HT1080 (cell line): ENCODE data around the gene ZRANB3. TPM values are rescaled to one million over a fixed set of nuclear protein-coding genes. Genes with fewer than 3 reads are reported as not detected.
"Not testable (repeated sequence)": the region's sequence is repeated elsewhere in the genome, so short reads cannot be mapped to it uniquely, and the experiment has no call there.

Experiments
- DNase-seq: peaks from one replicate; pipeline ENCODE4 v3.0.0-alpha.2; 2015; ENCODE audit warnings: low read depth
- total RNA-seq: library from RNA; depleted of rRNA; stranded (reverse); fragments of >200 nt; shearing (Covaris generic); gene quantifications from 2 replicates; pipeline ENCODE4 v1.2.3, GENCODE V29; 2014

The ZRANB3 gene
- total RNA-seq, 1 experiment from 2014 or later = 9.0 TPM

DNA sequence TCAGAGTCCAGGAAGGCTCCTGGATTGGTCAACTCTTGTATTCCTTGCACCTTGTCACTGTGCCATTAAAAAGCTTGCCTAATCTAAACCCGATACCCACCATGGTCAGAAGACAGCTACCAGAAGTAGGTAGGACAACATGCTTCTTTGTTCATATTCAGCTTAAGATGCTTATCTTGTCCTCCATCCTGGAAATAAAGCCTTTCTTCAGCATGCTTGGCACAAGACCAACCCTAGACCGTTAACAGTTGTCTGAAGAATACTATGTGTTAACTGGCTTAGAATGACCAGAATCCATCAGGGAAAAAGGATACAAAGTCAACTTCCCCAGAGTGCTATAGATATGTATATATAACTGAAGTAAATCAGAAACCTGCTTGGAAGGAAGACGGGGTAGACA, 193.9 kb downstream of the ZRANB3 start:
- no peak for DNase-seq

DNA sequence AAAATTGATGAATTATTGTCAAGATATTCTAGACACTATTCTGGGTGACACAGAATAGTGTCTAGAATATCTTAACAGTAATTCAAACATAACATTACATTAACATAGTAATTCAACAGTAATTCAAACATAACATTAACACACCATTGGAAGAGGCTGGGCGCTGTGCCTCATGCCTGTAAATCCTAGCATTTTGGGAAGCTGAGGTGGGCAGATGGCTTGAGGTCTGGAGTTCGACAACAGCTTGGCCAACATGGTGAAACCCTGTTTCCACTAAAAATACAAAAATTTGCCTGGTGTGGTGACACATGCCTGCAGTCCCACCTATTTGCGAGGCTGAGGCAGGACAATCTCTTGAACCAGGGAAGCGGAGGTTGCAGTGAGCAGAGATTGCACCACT, 195.8 kb downstream of the ZRANB3 start:
- no peak for DNase-seq

DNA sequence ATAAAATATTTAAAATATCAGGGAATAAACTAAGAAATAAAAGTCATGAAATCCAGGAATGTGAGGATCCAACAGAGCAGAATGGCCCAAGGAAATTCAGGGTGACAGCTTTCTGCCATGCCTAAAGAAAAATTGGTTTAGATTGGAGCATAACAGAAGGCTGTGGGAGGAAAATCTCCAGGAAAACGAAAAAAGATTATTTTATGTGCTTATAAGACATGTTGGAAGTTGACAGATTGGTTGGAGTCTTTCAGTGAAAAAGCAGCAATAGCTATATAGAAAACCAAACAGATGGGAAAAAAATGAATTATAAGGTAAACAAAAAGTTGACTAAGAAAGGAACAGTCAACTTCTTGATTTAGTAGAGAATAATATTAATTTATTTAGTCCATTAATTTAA, 203.9 kb downstream of the ZRANB3 start:
- DNase-seq = no peak

DNA sequence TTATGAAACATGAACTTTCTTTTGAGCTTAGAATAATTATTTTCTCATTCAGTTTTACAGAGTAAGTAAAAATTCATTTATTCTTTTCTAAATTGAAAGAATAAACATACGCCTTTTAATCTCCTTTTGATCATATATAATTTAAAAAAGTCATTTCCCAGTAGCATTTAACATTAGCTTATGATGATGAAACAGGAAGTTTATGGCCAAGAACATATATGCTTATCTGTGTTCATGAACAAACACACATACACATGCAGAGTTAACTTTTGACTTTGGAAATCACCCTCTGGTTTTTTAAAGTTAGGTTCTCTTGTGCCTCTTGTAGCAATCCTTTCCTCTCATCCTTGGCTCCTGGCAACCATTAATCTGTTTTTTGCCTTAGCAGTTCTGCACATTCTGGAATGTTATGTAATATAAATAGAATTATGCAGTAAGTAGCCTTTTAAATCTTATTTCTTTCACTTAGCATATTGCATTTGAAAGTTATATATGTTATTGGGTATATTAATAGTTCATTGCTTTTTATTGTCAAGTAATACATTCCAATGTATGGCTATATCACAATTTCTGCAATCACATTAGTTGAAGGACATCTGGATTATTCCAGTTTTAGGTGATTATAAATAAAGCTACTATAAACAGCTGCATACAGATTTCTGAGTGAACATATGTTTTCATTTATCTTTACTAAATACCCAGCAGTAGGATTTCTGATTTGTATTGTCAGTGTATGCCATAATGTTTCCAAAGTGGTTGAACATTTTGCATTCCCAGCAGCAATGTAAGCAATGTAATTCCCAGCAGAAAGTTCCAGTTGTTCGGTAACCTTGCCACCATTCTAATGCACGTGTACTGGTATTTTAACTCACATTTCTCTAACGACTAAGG, 210.3 kb downstream of the ZRANB3 start:
- no peak for DNase-seq

DNA sequence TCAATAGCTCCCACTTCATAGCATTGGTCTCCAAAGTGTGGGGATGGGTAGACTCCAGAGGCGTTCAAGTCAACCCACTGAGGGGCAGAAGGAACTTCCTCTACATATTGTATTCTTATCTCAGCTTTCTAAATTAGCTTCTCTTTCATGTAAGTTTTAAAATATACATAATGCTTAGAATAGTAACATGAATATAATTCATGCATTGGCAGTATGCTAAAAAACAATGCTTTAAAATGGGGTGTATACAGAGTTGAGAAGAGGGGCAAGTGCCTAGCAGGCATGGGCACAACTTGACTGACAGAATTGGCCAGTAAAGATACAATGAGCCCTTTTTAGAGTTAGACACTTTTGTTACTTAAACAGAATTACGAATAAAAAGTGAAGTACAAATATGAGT, 212.2 kb downstream of the ZRANB3 start:
- no peak for DNase-seq

DNA sequence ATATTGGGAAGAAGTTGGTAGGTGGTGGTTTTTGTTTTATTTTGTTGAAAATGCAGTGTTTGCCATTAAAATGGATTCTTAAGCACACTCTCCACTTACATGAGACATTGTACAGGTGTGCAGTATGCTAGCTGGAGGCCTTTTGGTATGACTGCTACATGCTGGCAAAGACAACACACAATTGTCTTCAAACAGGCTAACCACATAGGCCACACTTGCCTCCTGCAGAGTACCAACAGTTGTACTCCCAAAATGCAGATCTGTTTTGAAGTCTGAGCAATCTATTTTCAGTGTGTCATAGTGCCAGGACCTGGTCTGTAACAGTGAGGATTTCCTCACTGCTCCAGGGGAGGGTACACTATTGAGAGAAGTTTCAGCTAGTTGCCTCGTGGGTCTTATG, 213.6 kb downstream of the ZRANB3 start:
- no peak for DNase-seq

DNA sequence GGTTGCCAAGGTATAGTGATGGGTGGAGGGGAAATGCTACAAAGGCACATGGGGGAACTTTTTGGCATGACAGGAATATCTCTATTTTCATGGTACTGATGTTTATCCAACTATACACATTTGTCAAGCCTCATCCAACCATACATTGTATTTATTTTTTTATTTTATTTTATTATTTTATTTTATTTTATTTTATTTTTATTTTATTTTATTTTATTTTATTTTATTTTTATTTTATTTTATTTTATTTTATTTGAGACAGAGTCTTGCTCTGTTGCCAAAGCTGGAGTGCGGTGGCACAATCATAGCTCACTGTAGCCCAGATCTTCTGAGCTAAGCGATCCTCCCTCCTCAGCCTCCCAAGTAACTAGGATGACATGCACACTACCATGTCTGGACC, 219.1 kb downstream of the ZRANB3 start:
- no peak for DNase-seq

DNA sequence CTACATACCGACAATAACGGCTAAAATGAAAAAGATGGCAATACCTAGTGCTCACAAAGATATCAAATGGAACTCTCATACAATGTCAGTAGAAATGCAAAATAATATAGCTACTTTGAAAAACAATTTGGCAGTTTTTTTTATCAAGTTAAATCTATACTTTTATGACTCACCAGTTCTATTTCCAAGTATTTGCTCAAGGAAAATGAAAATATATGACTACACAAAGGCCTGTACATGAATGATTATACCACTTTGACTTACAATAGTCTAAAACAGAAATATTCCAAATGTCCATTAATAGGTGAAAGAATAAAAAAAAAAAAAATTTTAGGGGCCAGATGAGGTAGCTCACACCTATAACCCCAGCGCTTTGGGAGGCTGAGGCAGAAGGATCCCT, 219.8 kb downstream of the ZRANB3 start:
- DNase-seq = no peak

DNA sequence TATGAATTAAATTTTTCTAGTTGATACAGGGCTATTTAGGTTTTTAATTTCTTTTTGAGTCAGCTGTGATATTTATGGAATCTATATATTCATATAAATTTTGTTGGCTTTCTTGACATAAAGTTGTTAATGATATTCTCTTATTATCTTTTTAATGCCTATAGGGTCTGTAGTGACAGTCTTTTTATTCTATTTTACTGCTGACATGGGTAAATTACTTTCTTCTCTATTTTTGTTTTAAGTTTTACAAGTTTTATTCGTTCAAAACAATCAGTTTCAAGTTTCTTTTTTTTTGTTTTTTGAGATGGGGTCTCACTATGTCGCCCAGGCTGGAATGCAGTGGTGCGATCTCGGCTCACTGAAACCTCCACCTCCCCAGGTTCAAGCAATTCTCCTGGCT, 226.3 kb downstream of the ZRANB3 start:
- no peak for DNase-seq

DNA sequence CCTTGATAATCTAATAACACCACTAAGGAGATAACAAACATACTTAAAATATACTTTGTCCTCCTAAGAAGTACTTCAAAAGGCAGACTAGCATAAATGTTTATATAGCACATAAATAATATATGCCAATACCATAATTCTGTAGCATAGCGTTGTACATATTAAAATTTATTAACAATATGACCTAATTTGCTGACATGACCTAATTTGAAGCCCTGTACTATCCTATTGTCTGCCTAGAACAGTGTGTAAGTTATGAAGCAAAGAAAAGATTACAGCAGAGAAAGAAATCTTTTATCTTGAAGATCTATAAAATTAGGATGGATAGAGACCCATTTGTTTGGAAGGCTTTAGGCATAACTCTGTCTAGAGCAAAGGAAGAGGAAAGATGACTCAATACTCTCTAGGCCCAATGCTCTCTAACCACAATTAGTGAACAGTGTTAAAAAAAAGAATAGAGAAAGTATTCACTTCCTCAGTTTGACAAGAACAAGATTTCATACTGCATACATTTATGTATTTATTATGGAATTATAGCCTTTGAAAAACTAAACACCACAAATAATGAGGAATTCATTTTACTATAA, 231.3 kb downstream of the ZRANB3 start:
- peak; percentile 71 for DNase-seq

DNA sequence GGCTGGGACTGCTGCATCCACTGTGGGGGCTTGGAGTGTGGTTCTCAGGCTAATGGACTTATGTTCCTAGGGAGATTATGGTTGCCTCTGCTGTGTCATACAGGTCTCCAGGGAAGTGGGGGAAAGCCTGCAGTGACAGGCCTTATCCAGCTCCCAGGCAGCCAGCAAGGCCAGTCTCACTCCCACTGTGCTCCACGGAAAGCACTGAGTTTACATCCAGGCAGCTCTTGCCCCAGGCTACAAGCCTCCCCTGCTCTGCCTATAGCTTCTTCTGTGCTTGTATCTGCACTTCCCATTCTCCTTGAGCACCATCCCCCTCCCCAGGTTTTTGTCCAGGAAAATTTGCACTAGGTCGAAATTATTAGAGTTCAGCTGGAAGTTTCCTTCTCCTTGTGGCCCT, 231.9 kb downstream of the ZRANB3 start:
- DNase-seq = peak; percentile 2

DNA sequence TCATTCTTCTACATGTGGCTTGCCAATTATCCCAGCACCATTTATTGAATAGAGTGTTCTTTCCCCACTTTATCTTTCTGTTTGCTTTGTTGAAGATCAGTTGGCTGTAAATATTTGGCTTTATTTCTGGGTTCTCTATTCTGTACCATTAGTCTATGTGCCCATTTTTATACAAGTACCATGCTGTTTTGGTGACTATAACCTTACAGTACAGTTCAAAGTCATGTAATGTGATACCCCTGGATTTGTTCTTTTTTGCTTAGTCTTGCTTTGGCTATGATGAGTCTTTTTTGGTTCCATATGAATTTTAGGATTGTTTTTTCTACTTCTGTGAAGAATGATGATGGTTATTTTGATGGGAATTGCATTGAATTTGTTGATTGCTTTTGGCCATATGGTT, 243.9 kb downstream of the ZRANB3 start:
- DNase-seq = not testable (repeated sequence)

DNA sequence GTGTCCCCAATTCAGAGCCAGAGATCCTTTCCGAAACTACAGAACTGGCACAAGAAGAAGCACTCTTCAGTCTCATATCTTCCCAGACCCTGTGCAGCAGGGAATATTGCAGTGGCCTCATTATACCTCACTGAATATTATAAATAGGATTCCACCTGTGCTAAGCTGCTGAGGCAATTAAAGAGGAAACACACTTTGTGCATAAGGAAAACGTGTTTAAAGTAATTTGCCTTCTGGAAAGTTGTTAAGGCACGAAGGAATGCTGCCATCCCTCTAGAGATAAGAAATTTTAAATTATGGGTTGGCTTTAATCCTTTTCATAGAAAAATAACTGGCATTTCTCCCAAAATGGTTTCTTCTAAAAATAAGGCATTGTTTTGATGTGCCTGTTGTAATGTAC, 245.6 kb downstream of the ZRANB3 start:
- DNase-seq = no peak

DNA sequence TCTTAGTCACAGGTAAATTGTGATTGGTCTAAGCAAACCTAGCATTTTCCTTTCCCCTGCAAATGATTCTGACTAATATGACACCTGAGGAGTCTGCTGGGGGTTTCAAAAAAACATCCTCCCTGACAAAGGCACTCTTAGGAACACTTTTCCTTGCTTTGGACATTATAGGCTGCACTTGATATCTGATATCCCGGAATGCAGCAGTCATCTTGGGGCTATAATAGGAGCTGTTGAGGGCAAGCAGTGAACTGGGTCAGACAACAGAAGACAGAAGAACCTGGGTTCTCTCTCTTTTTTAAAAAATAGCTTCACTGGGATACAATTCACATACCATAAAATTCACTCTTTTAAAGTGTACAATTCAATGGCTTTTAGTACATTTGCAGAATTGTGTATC, 249.6 kb downstream of the ZRANB3 start:
- DNase-seq = no peak

DNA sequence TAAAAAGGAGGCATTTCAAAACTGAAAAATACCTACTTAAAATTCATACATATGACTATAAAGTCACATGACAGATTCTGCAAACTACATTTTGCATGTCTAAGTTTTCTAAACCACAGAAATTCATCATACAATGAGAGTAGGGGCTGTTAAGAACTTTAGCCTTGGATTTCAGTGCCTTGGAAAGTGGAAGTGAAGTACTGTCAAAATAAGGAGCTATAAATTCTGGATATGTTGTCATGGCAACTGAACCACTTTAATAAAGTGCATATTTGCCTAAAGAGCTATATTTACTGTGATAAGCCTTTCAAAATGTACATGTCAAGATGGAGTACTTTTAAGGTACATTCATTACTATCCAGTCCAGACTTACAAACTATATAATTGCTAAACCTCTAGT, 251.8 kb downstream of the ZRANB3 start:
- DNase-seq = no peak

DNA sequence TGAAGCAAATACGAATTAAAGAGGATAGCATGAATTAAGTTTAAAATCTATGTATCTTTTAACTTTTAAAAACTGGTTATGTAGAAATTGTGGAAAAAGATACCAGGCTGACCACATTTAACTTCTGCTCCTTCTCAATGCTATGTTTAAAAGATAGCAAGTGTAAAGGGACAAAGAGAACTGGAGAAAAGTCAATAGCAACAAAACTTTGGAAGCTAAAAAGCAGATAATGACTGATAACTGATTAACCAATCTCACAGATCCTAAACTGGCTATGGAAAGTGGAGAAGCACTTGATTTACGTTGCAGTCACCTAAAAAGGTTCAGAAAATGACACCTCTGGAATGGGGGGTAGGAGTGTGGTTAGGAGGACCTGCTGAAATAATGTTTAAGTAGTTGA, 254.5 kb downstream of the ZRANB3 start:
- DNase-seq = no peak

DNA sequence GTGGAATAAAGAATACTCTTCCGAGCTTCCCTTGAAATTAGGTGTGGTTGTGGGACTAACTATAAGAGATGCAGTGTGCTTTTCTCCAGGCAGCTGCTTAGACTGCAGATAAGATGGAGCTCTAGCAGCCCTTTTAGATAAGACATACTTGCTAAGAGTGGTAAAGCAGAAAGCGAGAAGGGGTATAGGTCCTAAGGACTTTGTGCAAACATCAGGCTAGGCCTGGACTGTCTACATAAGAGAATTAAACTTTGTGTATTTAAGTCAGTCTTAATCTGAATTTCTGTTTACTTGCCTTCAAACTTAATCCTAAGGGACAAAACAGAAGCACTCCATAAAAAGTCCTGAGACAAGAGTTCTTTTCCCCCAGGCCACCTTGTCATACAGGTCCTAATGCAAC, 260.0 kb downstream of the ZRANB3 start:
- no peak for DNase-seq

DNA sequence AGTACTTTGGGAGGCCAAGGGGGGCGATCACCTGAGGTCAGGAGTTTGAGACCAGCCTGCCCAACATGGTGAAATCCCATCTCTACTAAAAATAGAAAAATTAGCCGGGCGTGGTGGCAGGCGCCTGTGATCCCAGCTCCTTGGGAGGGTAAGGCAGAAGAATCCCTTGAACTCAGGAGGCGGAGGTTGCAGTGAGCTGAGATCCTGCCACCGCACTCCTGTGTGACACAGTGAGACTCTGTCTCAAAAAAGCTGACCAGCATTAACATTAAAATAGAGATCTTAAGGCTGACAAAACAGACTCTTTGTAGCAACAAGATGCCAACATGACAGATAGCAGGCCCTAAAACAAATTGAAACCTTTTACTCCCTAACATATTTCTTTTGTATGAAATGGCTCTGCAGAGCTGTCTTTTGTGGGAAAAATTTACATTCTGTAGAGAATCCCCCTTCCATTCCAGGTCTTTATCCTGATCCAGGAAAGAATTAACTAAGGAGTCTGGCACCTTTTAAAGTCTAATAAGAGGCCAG, 265.0 kb downstream of the ZRANB3 start:
- no peak for DNase-seq

DNA sequence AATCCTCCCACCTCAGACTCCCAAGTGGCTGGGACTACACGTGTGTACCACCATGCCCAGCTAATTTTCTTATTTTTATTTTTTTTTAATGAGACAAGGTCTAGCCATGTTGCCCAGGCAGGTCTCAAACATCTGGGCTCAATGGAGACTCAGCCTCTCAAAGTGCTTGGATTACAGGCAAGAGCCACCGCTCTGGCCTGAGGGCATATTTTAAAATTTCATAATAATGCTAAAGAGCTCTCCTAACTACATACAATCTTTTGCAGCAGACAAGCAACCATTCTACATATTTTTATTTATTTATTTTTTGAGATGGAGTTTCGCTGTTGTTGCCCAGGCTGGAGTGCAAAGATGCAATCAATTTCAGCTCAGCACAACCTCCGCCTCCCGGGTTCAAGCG, 271.9 kb downstream of the ZRANB3 start:
- no peak for DNase-seq

DNA sequence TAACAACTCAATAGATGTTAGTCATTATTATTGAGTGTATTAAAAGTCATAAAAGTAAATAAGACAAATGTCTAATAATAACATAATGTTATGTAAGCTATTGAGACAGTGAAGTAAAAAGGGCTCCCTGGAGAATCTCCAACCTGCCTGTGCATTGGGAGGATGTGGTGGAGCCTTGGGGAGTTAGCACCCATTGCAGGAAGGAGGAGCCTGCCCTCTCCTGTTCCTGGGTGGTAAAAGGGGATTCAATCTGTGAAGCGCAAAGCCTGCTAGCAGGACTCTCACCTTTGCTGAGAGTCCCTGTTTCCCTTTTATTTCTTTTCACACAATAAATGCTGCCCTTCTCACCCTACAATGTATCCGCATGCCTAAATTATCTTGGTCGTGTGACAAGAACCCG, 272.8 kb downstream of the ZRANB3 start:
- DNase-seq = no peak

DNA sequence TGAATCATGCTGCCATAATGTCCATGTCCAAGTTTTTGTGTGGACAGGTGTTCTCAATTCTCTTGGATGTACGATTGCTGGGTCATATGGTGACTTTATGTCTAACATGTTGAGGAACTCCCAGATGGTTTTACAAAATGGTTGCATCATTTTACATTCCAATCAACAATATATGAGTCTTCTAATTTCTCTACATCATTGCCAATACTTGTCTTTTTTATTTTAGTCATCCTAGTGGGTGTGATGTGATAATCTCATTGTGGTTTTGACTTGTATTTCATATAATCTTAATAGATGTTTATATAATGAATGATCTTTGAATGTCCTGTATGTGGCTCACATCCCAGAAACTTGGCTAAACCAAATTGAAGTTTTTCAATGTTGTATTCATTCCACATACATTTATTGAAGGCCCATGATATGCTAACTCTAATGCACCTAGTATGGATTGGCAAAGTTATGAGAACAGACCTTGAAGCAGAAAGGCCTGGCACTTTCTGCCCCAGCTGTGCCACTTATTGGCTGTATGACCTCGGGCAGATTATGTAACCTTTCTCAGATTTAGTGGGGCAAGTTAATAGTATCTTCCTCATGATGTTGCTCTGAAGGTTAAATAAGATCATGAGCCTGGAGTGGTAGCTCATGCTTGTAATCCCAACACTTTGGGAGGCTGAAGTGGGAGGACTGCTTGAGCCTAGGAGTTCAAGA, 273.5 kb downstream of the ZRANB3 start:
- DNase-seq = no peak

DNA sequence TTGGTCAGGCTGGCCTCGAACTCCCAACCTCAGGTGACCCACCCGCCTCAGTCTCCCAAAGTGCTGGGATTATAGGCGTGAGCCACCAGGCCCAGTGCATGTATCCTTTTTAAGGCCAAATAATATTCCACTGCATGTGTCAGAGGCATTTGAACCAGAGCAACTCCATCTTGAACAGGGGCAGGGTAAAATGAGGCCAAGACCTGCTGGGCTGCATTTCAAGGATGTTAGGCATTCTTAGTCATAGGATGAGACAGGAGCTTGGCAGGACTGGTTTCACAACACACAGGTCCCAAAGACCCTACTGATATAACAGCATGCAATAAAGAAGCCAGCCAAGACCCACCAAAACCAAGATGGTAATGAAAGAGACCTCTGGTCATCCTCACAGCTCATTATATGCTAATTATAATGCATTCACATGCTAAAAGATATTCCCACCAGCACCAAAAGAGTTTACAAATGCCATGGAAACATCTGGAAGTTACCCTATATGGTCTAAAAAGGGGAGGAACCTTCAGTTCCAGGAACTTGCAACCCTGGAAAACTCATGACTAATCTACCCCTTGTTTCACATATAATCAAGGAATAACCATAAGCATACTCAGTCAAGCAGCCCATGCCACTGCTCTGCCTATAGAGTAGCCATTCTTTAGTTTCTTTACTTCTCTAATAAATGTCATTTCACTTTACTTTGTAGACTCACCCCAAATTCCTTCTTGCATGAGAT, 274.3 kb downstream of the ZRANB3 start:
- DNase-seq = peak; percentile 39
